ENCODE results near the gene CHID1. TPM values are rescaled to one million over a fixed set of nuclear protein-coding genes. Genes with fewer than 3 reads are reported as not detected.

Gene CHID1
- total and polyA plus RNA-seq, 2 of the 4 experiments (the other 2 are of a cell fraction), result 34.2 to 121 TPM

- H4K20me1 ChIP-seq (ENCODE audit: insufficient read depth, low read length), result peaks cover 29% of the 10 kb centered on the region
- no peak overlapping the region for H2BK15ac ChIP-seq (ENCODE audit: low read depth, low read length)
- WGBS, 2 experiments (ENCODE audit: extremely low coverage in 2 of 2, insufficient read length in 1 of 2), result 3% methylated on average over 37 of the region's 47 CpGs; no CpG with 5 or more reads in 1 of the 2 experiments
- H4K5ac ChIP-seq (ENCODE audit: low read depth, low read length), result no peak overlapping the region
- H3K27ac ChIP-seq (ENCODE audit: insufficient read depth, low read length), result peak overlapping the region; percentile 67; the same call in 1 of the 2 replicates
- peaks cover 21% of the 10 kb centered on the region for H3K4me1 ChIP-seq (ENCODE audit: control insufficient read depth, insufficient read depth, low read length)
- no peak overlapping the region for H2BK120ac ChIP-seq (ENCODE audit: low read depth, low read length)
- peak overlapping the region; percentile 99 for H3K4me2 ChIP-seq (ENCODE audit: low read depth, low read length)
- ChIA-PET CTCF (no interaction called here), POLR2A (ENCODE audit: unreplicated experiment) (interaction anchor here (1.2 to 1.8 kb wide), 4 partner anchors 11 to 16 kb away, joined by 4 to 8 read pairs (median 4); partner anchors contain the start of genes PIDD1 and RPLP2)
- peak overlapping the region; percentile 70; the same call in 1 of the 2 replicates for H2AK5ac ChIP-seq (ENCODE audit: low read depth, low read length)
- H3K9ac ChIP-seq (ENCODE audit: low read depth, low read length), result peak overlapping the region; percentile 66
- peak overlapping the region; percentile 73 for H2BK5ac ChIP-seq (ENCODE audit: low read depth, low read length, poor library complexity, severe bottlenecking)
- no peak overlapping the region for H3K18ac ChIP-seq (ENCODE audit: low read depth, low read length)
- peak; percentile 59 for DNase-seq
- peaks cover 19 to 29% of the 10 kb centered on the region in 2 experiments for H3K79me1 ChIP-seq (ENCODE audit: low read depth in 1 of 2, low read length in 2 of 2)
- H2BK20ac ChIP-seq (ENCODE audit: low read depth, low read length), result no peak overlapping the region
- dilution Hi-C loops (cut with HindIII; ENCODE audit: low sequenced_read_pairs, unreplicated experiment) (no loop called here), in situ Hi-C loops (cut with MboI; ENCODE audit: low sequenced_read_pairs) (no loop called here), intact Hi-C loops (cut with micrococcal nuclease) (no loop called here)
- H3K14ac ChIP-seq (replicated peaks; ENCODE audit: low read depth, low read length), result peak overlapping the region; percentile 29; the same call in 1 of the 2 replicates
- H3K36me3 ChIP-seq (ENCODE audit: control insufficient read depth, insufficient read depth, low read length), result peaks cover 24% of the 10 kb centered on the region
- H4K8ac ChIP-seq (ENCODE audit: low read depth in 2 of 2, low read length in 2 of 2), result no peak overlapping the region
- peaks cover 13% of the 10 kb centered on the region for H3K9me1 ChIP-seq (ENCODE audit: insufficient read depth, low read length)
- H4K91ac ChIP-seq (ENCODE audit: insufficient read depth, low read depth, low read length), result no peak overlapping the region
- H3K9me3 ChIP-seq (ENCODE audit: control insufficient read depth, insufficient read depth, low read length), result no peaks in the 10 kb centered on the region
- H2AFZ ChIP-seq (replicated peaks; ENCODE audit: low read length, poor library complexity), result peak overlapping the region; percentile 89
- H3K56ac ChIP-seq (ENCODE audit: extremely low read depth, insufficient read depth, low read length), result no peak overlapping the region
- peak overlapping the region; percentile 94 for H2AK9ac ChIP-seq (replicated peaks; ENCODE audit: low read depth, low read length, poor library complexity)
- no TSS peak for BruUV-seq (replicated peaks)
- H3K23ac ChIP-seq (ENCODE audit: low read depth, low read length), result 0 out of 2 replicates have a peak overlapping the region, but pooled peaks have one; percentile 48
- ATAC-seq (ENCODE audit: low read depth), result peak; percentile 53
- peak overlapping the region; percentile 87 for H3K4me3 ChIP-seq (ENCODE audit: insufficient read depth, low read depth, low read length)
- H3K27me3 ChIP-seq (ENCODE audit: control insufficient read depth, insufficient read depth, low read length), result no peaks in the 10 kb centered on the region
- no peak overlapping the region for H3K4ac ChIP-seq (ENCODE audit: low read depth, low read length)
- no peak for TF ChIP-seq USF2 (IDR thresholded peaks at IDR 0.05; ENCODE audit: low read depth, low read length)
- TF ChIP-seq RFX5 (IDR thresholded peaks at IDR 0.05; ENCODE audit: low read depth, low read length), result no peak
- TF ChIP-seq RAD21 (IDR thresholded peaks at IDR 0.05; ENCODE audit: low read length), result no peak
- TF ChIP-seq MAZ (IDR thresholded peaks at IDR 0.05; ENCODE audit: borderline replicate concordance, low read depth, low read length), result no peak
- no peak for TF ChIP-seq RCOR1 (IDR thresholded peaks at IDR 0.05; ENCODE audit: insufficient replicate concordance, low read length)
- TF ChIP-seq NFE2L2 (IDR thresholded peaks at IDR 0.05; ENCODE audit: low read depth, low read length), result no peak
- TF ChIP-seq FOS (IDR thresholded peaks at IDR 0.05; ENCODE audit: low read depth, low read length), result no peak
- no peak for TF ChIP-seq BHLHE40 (IDR thresholded peaks at IDR 0.05; ENCODE audit: low read depth, low read length)
- TF ChIP-seq CTCF (conservative IDR thresholded peaks at IDR 0.05; ENCODE audit: low read depth, low read length), result no peak
- no peak for TF ChIP-seq CEBPB (IDR thresholded peaks at IDR 0.05; ENCODE audit: low read depth, low read length)
- TF ChIP-seq MAFK (IDR thresholded peaks at IDR 0.05; ENCODE audit: low read depth, low read length), result no peak
- TF ChIP-seq MXI1 (IDR thresholded peaks at IDR 0.05; ENCODE audit: borderline replicate concordance, low read depth, low read length), result no peak; the same call in 1 of the 2 replicates
- TF ChIP-seq ELK1 (IDR thresholded peaks at IDR 0.05; ENCODE audit: borderline replicate concordance, low read depth, low read length), result no peak
- no peak for TF ChIP-seq CHD1 (IDR thresholded peaks at IDR 0.05; ENCODE audit: low read depth, low read length)
Measured at GRCh38 chr11:819943-820649, 90.5 kb downstream of the CHID1 start.
